Measurements from ENCODE around the gene ZDHHC14.

ZDHHC14 gene

GRCh38 chr6:157667211-157668008, 286.4 kb downstream of the ZDHHC14 start:
- H2AFZ ChIP-seq (ENCODE audit: low read length) = no peak overlapping the region
- peak; percentile 32 for DNase-seq
- no peak overlapping the region for H3K4me2 ChIP-seq (ENCODE audit: low read depth, low read length)
- H3K27me3 ChIP-seq (replicated peaks; ENCODE audit: insufficient read depth, low read length) = no peaks in the 10 kb centered on the region
- H3K9ac ChIP-seq (ENCODE audit: low read length) = no peak overlapping the region
- no peaks in the 10 kb centered on the region for H3K9me2 ChIP-seq (replicated peaks; ENCODE audit: insufficient read depth, low read length)
- H3K4me3 ChIP-seq (ENCODE audit: low read length) = no peak overlapping the region
- no peaks in the 10 kb centered on the region for H3K79me2 ChIP-seq (ENCODE audit: low read length)
- H3K4me1 ChIP-seq (ENCODE audit: low read length) = no peaks in the 10 kb centered on the region
- no peaks in the 10 kb centered on the region for H3K9me3 ChIP-seq (replicated peaks; ENCODE audit: insufficient read depth, low read length)
- TF ChIP-seq CTCF (IDR thresholded peaks at IDR 0.05; ENCODE audit: low read length) (peak; percentile 61), EZH2phosphoT487 (IDR thresholded peaks at IDR 0.05; ENCODE audit: low read length) (no peak), EZH2 (optimal IDR thresholded peaks at IDR 0.05; ENCODE audit: low read depth, low read length) (no peak)
- no peaks in the 10 kb centered on the region for H4K20me1 ChIP-seq (ENCODE audit: insufficient read depth, low read length)
- H3K36me3 ChIP-seq (replicated peaks; ENCODE audit: insufficient read depth, low read length) = no peaks in the 10 kb centered on the region
- H3K27ac ChIP-seq (ENCODE audit: low read length) = no peak overlapping the region
- H3F3A ChIP-seq (ENCODE audit: insufficient read depth, low read length) = no peaks in the 10 kb centered on the region

- Histone ChIP-seq H3K4me1 (ENCODE audit: low read length) (no peaks in the 10 kb centered on the region), H3K27me3 (replicated peaks; ENCODE audit: insufficient read depth, low read length) (no peaks in the 10 kb centered on the region), H4K20me1 (ENCODE audit: insufficient read depth, low read length) (no peaks in the 10 kb centered on the region), H3K9ac (ENCODE audit: low read length) (no peak overlapping the region), H3F3A (ENCODE audit: insufficient read depth, low read length) (no peaks in the 10 kb centered on the region), H3K9me2 (replicated peaks; ENCODE audit: insufficient read depth, low read length) (no peaks in the 10 kb centered on the region), H3K4me3 (ENCODE audit: low read length) (no peak overlapping the region), H3K79me2 (ENCODE audit: low read length) (no peaks in the 10 kb centered on the region), H3K27ac (ENCODE audit: low read length) (no peak overlapping the region), H3K9me3 (replicated peaks; ENCODE audit: insufficient read depth, low read length) (no peaks in the 10 kb centered on the region), H3K4me2 (ENCODE audit: low read depth, low read length) (no peak overlapping the region), H2AFZ (ENCODE audit: low read length) (no peak overlapping the region), H3K36me3 (replicated peaks; ENCODE audit: insufficient read depth, low read length) (no peaks in the 10 kb centered on the region)
- DNase-seq = no peak
- no peak for TF ChIP-seq EZH2phosphoT487 (IDR thresholded peaks at IDR 0.05; ENCODE audit: low read length)
- TF ChIP-seq CTCF (IDR thresholded peaks at IDR 0.05; ENCODE audit: low read length) = no peak
- TF ChIP-seq EZH2 (optimal IDR thresholded peaks at IDR 0.05; ENCODE audit: low read depth, low read length) = no peak
Observed at GRCh38 chr6:157668009-157668401, 287.0 kb downstream of the ZDHHC14 start.

GRCh38 chr6:157668713-157669112, 287.7 kb downstream of the ZDHHC14 start:
- no peak for DNase-seq
- Histone ChIP-seq H3K4me2 (ENCODE audit: low read depth, low read length) (no peak overlapping the region), H3K9me3 (replicated peaks; ENCODE audit: insufficient read depth, low read length) (no peaks in the 10 kb centered on the region), H3K27me3 (replicated peaks; ENCODE audit: insufficient read depth, low read length) (no peaks in the 10 kb centered on the region), H3K79me2 (ENCODE audit: low read length) (no peaks in the 10 kb centered on the region), H3K36me3 (replicated peaks; ENCODE audit: insufficient read depth, low read length) (no peaks in the 10 kb centered on the region), H3K4me3 (ENCODE audit: low read length) (no peak overlapping the region), H3K4me1 (ENCODE audit: low read length) (no peaks in the 10 kb centered on the region), H3K27ac (ENCODE audit: low read length) (no peak overlapping the region), H3F3A (ENCODE audit: insufficient read depth, low read length) (no peaks in the 10 kb centered on the region), H4K20me1 (ENCODE audit: insufficient read depth, low read length) (no peaks in the 10 kb centered on the region), H3K9me2 (replicated peaks; ENCODE audit: insufficient read depth, low read length) (no peaks in the 10 kb centered on the region), H3K9ac (ENCODE audit: low read length) (no peak overlapping the region), H2AFZ (ENCODE audit: low read length) (no peak overlapping the region)
- TF ChIP-seq EZH2 (optimal IDR thresholded peaks at IDR 0.05; ENCODE audit: low read depth, low read length) (no peak), EZH2phosphoT487 (IDR thresholded peaks at IDR 0.05; ENCODE audit: low read length) (no peak), CTCF (IDR thresholded peaks at IDR 0.05; ENCODE audit: low read length) (no peak)
